K562 (cell line): ENCODE results near the gene PAAF1. TPM values are rescaled to one million over a fixed set of nuclear protein-coding genes. Genes with fewer than 3 reads are reported as not detected.

Source experiments
- CBX3 ChIP-seq, 2 experiments: IDR thresholded peaks; 1 replicate in 1 of 2; 2 replicates in 1 of 2; pipeline ENCODE4 v1.6.1; 2012; ENCODE audit warnings: inconsistent platforms in 2 of 2, low read length in 2 of 2, borderline replicate concordance in 1 of 2, control low read depth in 1 of 2
- CTCF ChIP-seq, 3 experiments: IDR thresholded peaks in 2 of 3; conservative IDR thresholded peaks in 1 of 3; 2 replicates each; pipeline ENCODE4 v1.5.1; 2011 to 2012; ENCODE audit warnings: low read length in 3 of 3, mild to moderate bottlenecking in 3 of 3, control low read depth in 2 of 3, improper control_type of control experiment in 1 of 3, inconsistent platforms in 1 of 3, low read depth in 1 of 3, mixed read lengths in 1 of 3, moderate library complexity in 1 of 3; ENCODE audit not compliant: insufficient read depth in 2 of 3
- ELF2 ChIP-seq: fragments of 250-450 bp; sonication (Bioruptor Pico); IDR thresholded peaks from 2 replicates; pipeline ENCODE4 v1.5.0; 2021; ENCODE audit warnings: mild to moderate bottlenecking
- FOXK2 ChIP-seq, 2 experiments: fragments of 450-650 bp; IDR thresholded peaks in 1 of 2; conservative IDR thresholded peaks in 1 of 2; 2 replicates each; pipeline ENCODE4 v1.6.1; 2016; ENCODE audit warnings: low read depth in 2 of 2, mild to moderate bottlenecking in 1 of 2
- GATA2 ChIP-seq: sonication (generic); formaldehyde crosslinking; IDR thresholded peaks from 2 replicates; pipeline ENCODE4 v1.4.0; 2020; ENCODE audit warnings: mild to moderate bottlenecking, missing genetic modification reagents
- IRF9 ChIP-seq: fragments of 450-650 bp; IDR thresholded peaks from 2 replicates; pipeline ENCODE4 v1.6.1; 2016; ENCODE audit warnings: missing biosample characterization, missing genetic modification characterization
- JUND ChIP-seq, 2 experiments: IDR thresholded peaks; 2 replicates in 1 of 2; 3 replicates in 1 of 2; pipeline ENCODE4 v1.6.1; 2011; ENCODE audit warnings: borderline replicate concordance in 2 of 2, low read depth in 2 of 2, low read length in 2 of 2, improper control_type of control experiment in 1 of 2, missing biosample characterization in 1 of 2, missing genetic modification characterization in 1 of 2, missing genetic modification reagents in 1 of 2
- PHF20 ChIP-seq: fragments of 450-650 bp; IDR thresholded peaks from 2 replicates; pipeline ENCODE4 v1.6.1; 2018; ENCODE audit not compliant: partially characterized antibody
- PHF8 ChIP-seq: fragments of 200-600 bp; sonication (generic); IDR thresholded peaks from 2 replicates; pipeline ENCODE4 v1.6.1; 2012; ENCODE audit warnings: mixed run types, mild to moderate bottlenecking, inconsistent platforms, low read length, moderate library complexity, borderline replicate concordance
- RUNX1 ChIP-seq: sonication (generic); IDR thresholded peaks from 2 replicates; pipeline ENCODE4 v1.6.1; 2016; ENCODE audit warnings: antibody characterized with exemption, low read depth
- STAG1 ChIP-seq: sonication (generic); formaldehyde crosslinking; IDR thresholded peaks from 2 replicates; pipeline ENCODE4 v1.5.0; 2020; ENCODE audit warnings: missing genetic modification reagents, borderline replicate concordance
- ZNF143 ChIP-seq: sonication (generic); formaldehyde crosslinking; IDR thresholded peaks from 2 replicates; pipeline ENCODE4 v1.9.0; 2022; ENCODE audit warnings: mild to moderate bottlenecking, missing genetic modification reagents
- ZNF384 ChIP-seq: IDR thresholded peaks from 2 replicates; pipeline ENCODE4 v1.6.1; 2012; ENCODE audit warnings: low read depth, low read length, improper control_type of control experiment
- polyA plus RNA-seq, 8 experiments: library from polyadenylated mRNA; depleted of rRNA in 4 of 8; stranded (reverse) in 5 of 8; unstranded in 3 of 8; fragments of >200 nt; fragmentation: Nextera tagmentation in 2 of 8; fragmentation: Illumina TruSeq in 1 of 8; extraction: Ambion mirVana in 2 of 8; extraction: Trizol in 1 of 8; gene quantifications; 2 replicates each; pipeline versions ENCODE4 v1.2.1 to v1.2.3, GENCODE V29; 2011 to 2014; ENCODE audit warnings: inconsistent platforms in 1 of 8, missing spikeins in 1 of 8
- total RNA-seq, 7 experiments: library from RNA; depleted of rRNA in 6 of 7; stranded (reverse); fragments of >200 nt in 6 of 7; fragmentation: Illumina TruSeq in 2 of 7; extraction: Trizol in 2 of 7; gene quantifications; 2 replicates each; pipeline versions ENCODE4 v1.2.1 to v1.2.3, GENCODE V29; 2011 to 2021; ENCODE audit warnings: low replicate concordance in 1 of 7
- TF ChIP-seq, protein P1 (sequence below): fragments of 450-650 bp; IDR thresholded peaks from 2 replicates; pipeline ENCODE4 v1.6.1; 2016; ENCODE audit warnings: low read depth

PAAF1 gene
- total and polyA plus RNA-seq, 9 of the 15 experiments (the other 6 are each of a cell fraction or from before 2014, with no cell fraction given), result 13.5 to 78.6 (median 23.3) TPM

DNA sequence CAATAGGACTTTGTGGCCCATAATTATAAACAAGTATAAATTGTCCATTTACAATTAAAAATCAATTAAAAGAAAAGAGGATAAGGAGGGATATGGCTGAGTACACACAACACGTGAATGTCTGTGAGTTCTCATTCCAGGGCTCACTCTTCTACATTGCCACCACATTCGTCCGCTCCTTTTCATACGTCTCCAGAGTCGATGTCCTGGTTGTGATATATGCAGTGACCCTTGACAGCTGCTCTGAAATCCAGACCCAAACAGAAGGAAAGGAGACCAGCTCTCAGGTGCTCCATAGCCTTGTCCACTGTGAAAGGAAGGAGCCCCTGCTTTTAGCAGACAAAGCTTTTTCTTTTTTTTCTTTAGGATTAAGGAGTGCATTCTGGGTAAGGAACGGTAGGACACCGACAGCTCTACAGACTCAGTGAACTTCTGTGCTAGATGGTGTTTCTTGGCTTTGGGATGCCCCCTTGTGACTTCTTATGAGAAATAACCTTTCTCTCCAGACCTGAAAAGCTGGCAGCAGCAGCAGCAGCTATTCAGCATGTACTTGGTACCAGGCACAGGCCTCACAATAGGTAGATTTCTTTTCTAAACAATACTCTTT lies 54.3 kb downstream of the PAAF1 start (continued):
- TF ChIP-seq, protein P1, sequence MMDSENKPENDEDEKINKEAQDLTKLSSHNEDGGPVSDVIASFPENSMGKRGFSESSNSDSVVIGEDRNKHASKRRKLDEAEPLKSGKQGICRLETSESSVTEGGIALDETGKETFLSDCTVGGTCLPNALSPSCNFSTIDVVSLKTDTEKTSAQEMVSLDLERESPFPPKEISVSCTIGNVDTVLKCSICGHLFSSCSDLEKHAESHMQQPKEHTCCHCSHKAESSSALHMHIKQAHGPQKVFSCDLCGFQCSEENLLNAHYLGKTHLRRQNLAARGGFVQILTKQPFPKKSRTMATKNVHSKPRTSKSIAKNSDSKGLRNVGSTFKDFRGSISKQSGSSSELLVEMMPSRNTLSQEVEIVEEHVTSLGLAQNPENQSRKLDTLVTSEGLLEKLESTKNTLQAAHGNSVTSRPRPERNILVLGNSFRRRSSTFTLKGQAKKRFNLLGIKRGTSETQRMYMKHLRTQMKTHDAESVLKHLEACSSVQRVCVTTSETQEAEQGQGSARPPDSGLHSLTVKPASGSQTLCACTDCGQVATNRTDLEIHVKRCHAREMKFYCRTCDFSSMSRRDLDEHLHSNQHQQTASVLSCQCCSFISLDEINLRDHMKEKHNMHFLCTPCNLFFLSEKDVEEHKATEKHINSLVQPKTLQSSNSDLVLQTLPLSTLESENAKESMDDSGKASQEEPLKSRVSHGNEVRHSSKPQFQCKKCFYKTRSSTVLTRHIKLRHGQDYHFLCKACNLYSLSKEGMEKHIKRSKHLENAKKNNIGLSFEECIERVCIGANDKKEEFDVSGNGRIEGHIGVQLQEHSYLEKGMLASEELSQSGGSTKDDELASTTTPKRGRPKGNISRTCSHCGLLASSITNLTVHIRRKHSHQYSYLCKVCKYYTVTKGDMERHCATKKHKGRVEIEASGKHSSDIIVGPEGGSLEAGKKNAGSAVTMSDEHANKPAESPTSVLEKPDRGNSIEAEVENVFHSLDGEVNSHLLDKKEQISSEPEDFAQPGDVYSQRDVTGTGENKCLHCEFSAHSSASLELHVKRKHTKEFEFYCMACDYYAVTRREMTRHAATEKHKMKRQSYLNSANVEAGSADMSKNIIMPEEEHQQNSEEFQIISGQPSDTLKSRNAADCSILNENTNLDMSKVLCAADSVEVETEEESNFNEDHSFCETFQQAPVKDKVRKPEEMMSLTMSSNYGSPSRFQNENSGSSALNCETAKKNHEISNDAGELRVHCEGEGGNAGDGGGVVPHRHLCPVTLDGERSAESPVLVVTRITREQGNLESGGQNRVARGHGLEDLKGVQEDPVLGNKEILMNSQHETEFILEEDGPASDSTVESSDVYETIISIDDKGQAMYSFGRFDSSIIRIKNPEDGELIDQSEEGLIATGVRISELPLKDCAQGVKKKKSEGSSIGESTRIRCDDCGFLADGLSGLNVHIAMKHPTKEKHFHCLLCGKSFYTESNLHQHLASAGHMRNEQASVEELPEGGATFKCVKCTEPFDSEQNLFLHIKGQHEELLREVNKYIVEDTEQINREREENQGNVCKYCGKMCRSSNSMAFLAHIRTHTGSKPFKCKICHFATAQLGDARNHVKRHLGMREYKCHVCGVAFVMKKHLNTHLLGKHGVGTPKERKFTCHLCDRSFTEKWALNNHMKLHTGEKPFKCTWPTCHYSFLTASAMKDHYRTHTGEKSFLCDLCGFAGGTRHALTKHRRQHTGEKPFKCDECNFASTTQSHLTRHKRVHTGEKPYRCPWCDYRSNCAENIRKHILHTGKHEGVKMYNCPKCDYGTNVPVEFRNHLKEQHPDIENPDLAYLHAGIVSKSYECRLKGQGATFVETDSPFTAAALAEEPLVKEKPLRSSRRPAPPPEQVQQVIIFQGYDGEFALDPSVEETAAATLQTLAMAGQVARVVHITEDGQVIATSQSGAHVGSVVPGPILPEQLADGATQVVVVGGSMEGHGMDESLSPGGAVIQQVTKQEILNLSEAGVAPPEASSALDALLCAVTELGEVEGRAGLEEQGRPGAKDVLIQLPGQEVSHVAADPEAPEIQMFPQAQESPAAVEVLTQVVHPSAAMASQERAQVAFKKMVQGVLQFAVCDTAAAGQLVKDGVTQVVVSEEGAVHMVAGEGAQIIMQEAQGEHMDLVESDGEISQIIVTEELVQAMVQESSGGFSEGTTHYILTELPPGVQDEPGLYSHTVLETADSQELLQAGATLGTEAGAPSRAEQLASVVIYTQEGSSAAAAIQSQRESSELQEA, result no peak
- no peak for TF ChIP-seq GATA2 (CRISPR knock-in tag)
- TF ChIP-seq FOXK2 (conservative IDR thresholded peaks at IDR 0.05 in 1 of 2, IDR thresholded peaks at IDR 0.05 in 1 of 2; ENCODE audit: low read depth in 2 of 2), result no peak
- TF ChIP-seq PHF8, result no peak
- no peak for TF ChIP-seq IRF9 (tag)
- no peak for TF ChIP-seq ELF2 (CRISPR knock-in tag)
- 0 out of 3 replicates have a peak, but pooled peaks of 1 of the 2 experiments have one; percentile 46 for TF ChIP-seq CBX3 (IDR thresholded peaks at IDR 0.05; ENCODE audit: borderline replicate concordance in 1 of 2, low read length in 2 of 2)
- TF ChIP-seq STAG1 (CRISPR knock-in tag), result peak; percentile 16; the same call in 1 of the 2 replicates
- TF ChIP-seq ZNF143 (CRISPR knock-in tag), result peak; percentile 69
- peak; percentile 69 to 82 (median 80) for TF ChIP-seq CTCF (IDR thresholded peaks at IDR 0.05 in 2 of 3, conservative IDR thresholded peaks at IDR 0.05 in 1 of 3; ENCODE audit: insufficient read depth in 2 of 3, low read depth in 1 of 3, low read length in 3 of 3)
- peak; percentile 93 for TF ChIP-seq ZNF384
- 0 out of 2 replicates have a peak, but pooled peaks have one; percentile 22 for TF ChIP-seq JUND (IDR thresholded peaks at IDR 0.05; ENCODE audit: borderline replicate concordance, low read depth, low read length)
- TF ChIP-seq JUND (tag; IDR thresholded peaks at IDR 0.05; ENCODE audit: borderline replicate concordance, low read depth, low read length), result no peak
- TF ChIP-seq RUNX1, result no peak
- TF ChIP-seq PHF20, result no peak
